Measurements from ENCODE around the gene ZBTB34.

DNA sequence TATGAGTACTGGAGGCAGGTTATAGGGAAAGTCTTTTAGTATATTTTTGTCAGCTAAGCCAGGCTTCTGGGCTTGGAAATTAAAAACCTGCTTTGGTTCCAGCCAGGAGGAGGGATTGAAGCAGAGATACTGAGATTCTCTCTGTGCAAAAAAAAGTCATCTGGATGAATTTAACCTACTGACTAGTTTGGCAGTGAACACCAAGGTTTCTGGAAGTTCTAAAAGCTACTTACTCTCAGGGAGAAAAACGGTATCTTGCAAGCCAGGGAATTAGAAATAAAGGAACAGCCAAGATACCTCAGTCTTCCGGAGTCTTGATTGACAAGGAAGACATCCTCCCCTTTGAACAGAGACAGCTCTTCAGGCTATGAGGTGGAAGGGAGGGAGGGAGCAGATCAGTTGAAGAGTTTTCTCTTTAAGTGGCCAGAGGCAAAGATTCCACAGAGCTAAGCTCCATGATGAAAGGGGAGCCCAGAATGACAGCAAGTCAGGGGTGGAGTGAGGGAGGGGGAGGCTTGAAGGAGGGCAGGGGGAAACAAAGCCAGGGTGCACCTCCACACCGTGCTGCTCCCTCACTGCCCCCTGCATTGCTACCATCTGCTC, 8.3 kb upstream of the ZBTB34 start:
- TF ChIP-seq CTCF (IDR thresholded peaks at IDR 0.05; ENCODE audit: poor library complexity): no peak
- TF ChIP-seq EZH2phosphoT487 (IDR thresholded peaks at IDR 0.05; ENCODE audit: low read depth, severe bottlenecking, unreplicated experiment): no peak
- TF ChIP-seq EZH2 (IDR thresholded peaks at IDR 0.05; ENCODE audit: borderline replicate concordance): no peak
